Activated T-cell treated with anti-CD3 and anti-CD28 coated beads, Interleukin-2, amount 50 U/mL, for 72 hours (primary cell): ENCODE measurements around the gene CCDC142. TPM values are rescaled to one million over a fixed set of nuclear protein-coding genes. Genes with fewer than 3 reads are reported as not detected.

ENCODE experiments used
- ATAC-seq, 2 donors: fragments of 150-1000 bp; cut with Tn5 transposase; replicated peaks in 1 of 2; 2 replicates each; pipeline ENCODE4 v1.10.0; 2021; ENCODE audit warnings: moderate library complexity in 2 of 2, mild to moderate bottlenecking in 1 of 2
- DNase-seq, 2 donors: peaks; one replicate each; pipeline ENCODE4 v3.0.0; 2021 to 2022; ENCODE audit warnings: mixed read lengths in 1 of 2
- H3K27ac Mint-ChIP-seq: one replicate; pipeline ENCODE4 v1.8.0; 2022; ENCODE audit warnings: mild to moderate bottlenecking, moderate library complexity, mixed read lengths
- H3K27me3 Mint-ChIP-seq: one replicate; pipeline ENCODE4 v1.8.0; 2022; ENCODE audit warnings: low read depth, mixed read lengths
- H3K36me3 Mint-ChIP-seq, 2 donors: one replicate each; pipeline ENCODE4 v1.8.0; 2022; ENCODE audit warnings: mixed read lengths in 2 of 2, mild to moderate bottlenecking in 1 of 2; ENCODE audit not compliant: insufficient read depth in 2 of 2
- H3K4me1 Mint-ChIP-seq: one replicate; pipeline ENCODE4 v1.8.0; 2022; ENCODE audit warnings: low read depth, mixed read lengths
- H3K4me3 Mint-ChIP-seq, 2 donors: one replicate each; pipeline ENCODE4 v1.8.0; 2022; ENCODE audit warnings: mild to moderate bottlenecking in 2 of 2, mixed read lengths in 2 of 2, moderate library complexity in 2 of 2
- H3K9me3 Mint-ChIP-seq, 2 donors: one replicate each; pipeline ENCODE4 v1.8.0; 2022; ENCODE audit warnings: mixed read lengths in 2 of 2
- total RNA-seq, 2 donors: library from RNA; stranded (reverse); gene quantifications; one replicate each; pipeline ENCODE4 v1.2.3, GENCODE V29; 2022

Gene CCDC142
- total RNA-seq, 2 donors from 2014 or later = 9.0 to 9.5 TPM

DNA sequence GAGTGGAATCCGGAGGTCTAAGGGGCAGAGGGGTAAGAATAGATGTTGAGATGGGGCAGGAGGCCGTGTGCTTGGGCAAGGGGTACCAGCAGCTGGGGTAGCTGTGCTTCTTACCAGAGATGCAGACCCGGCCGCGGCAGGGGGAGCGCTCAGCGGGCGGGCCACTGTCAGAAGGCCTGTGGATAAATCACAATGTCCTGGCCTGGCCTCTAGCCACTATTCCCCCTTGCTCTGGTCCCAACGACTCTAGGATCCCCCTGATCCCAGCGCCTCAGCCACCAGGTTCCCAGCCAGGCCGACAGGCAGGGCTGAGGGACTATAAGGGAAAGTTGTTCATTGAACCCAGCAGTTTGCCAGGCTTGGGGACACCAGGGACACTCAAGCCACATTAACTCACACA, 52.3 kb downstream of the CCDC142 start:
- H3K9me3 Mint-ChIP-seq = no peaks in the 10 kb centered on the region
- DNase-seq (no peak), ATAC-seq (no peak)
- H3K4me1 Mint-ChIP-seq = no peaks in the 10 kb centered on the region
- H3K4me3 Mint-ChIP-seq = no peak overlapping the region
- no peaks in the 10 kb centered on the region for H3K27me3 Mint-ChIP-seq
- H3K36me3 Mint-ChIP-seq = peaks cover 0 to 2% of the 10 kb centered on the region in 2 donors
- no peak overlapping the region for H3K27ac Mint-ChIP-seq

DNA sequence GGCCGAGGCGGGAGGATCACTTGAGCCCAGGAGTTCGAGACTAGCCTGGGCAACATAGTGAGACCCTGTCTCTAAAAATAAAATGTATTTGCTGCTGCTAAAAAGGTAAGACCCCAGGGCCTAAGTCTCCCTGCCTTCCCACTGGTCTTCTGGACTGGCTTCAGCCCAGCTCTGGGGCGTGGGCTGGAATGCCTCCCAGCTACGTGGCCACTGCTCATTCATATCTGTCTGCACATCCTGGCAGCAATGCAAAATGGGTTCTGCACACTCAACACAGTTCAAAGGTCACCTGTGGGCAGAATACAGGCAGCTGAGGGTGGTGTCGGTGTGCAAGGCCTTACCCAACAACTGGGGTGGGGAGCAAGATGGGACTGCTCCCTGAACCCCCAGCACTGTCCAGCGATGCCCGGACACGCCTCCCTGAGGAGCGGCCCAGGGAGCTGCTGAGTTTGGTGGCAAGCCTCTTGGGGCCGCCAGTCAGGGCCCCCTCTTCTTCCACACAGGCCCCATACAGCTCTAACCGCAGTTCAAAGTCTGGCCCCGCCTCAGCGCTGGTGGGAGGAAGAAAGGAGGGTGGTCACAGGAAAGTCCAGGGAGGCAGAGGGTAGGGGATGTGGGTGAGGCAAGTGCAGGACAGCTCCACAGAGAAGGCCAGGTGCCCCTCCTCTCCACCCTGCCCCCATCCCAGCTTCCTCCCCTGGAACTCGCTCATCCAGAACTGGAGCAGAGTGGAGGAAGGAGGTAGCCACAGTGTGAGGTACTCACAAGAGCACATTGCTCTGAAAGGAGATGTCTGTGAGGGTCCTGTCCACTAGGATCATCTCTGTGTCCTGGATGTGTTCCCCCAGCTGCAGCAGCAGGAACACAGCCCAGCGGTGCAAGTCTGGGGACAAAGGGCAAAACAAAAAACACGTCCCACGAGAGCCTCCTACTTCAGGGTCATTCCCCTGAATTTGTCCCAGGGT, 53.0 kb downstream of the CCDC142 start:
- Mint-ChIP-seq H3K36me3 (peaks cover 0 to 4% of the 10 kb centered on the region in 2 donors), H3K27ac (no peak overlapping the region), H3K9me3 (no peaks in the 10 kb centered on the region), H3K4me1 (no peaks in the 10 kb centered on the region), H3K4me3 (no peak overlapping the region), H3K27me3 (no peaks in the 10 kb centered on the region)
- DNase-seq (no peak), ATAC-seq (no peak)

DNA sequence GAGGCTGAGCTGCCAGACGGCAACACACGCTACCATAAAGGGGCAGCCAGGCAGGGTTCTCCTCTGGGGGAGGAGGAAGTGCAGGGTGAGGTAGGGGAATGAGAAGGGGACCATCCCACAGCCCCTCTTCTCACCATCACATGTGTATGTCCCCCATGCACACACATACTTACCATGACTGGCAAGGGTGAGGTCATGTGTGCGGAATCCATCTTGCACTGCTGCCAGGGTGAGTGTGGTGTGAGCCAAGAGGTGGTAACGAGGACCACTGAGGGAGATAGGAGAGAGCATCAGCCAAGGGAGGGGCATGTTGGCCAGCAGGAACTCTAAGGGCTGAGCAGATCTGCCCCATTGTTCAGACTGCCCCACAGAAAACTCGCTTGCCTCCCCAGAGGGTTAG, 54.1 kb downstream of the CCDC142 start:
- H3K36me3 Mint-ChIP-seq = peaks cover 0 to 4% of the 10 kb centered on the region in 2 donors
- H3K9me3 Mint-ChIP-seq = no peaks in the 10 kb centered on the region
- no peak for ATAC-seq
- H3K4me3 Mint-ChIP-seq = no peak overlapping the region
- H3K4me1 Mint-ChIP-seq = peaks cover 1% of the 10 kb centered on the region
- no peak overlapping the region for H3K27ac Mint-ChIP-seq
- H3K27me3 Mint-ChIP-seq = no peaks in the 10 kb centered on the region
- DNase-seq = no peak

DNA sequence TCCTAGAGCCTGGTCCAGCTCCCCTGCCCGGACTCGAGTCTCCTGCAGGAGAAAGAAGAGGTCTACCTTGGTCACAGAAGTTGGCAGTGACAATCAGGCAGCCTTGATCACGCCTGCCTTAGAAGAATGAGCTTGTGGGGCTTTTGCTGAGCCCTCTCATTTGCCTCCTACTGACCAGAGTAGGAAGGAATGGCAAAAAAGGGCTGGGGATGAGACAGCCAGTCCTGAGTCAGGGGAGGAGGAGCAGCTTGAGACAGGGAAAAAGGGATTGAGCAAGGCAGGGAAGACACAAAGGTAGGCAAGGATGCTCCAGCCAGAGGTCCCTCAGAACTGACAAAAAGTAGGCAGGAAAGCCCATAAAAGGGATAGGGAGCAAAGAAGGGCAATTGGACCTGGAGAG, 55.2 kb downstream of the CCDC142 start:
- H3K27me3 Mint-ChIP-seq = no peaks in the 10 kb centered on the region
- no peaks in the 10 kb centered on the region for H3K9me3 Mint-ChIP-seq
- H3K36me3 Mint-ChIP-seq = peaks cover 2 to 4% of the 10 kb centered on the region in 2 donors
- no peak overlapping the region for H3K4me3 Mint-ChIP-seq
- ATAC-seq = no peak
- no peak for DNase-seq
- peaks cover 13% of the 10 kb centered on the region for H3K4me1 Mint-ChIP-seq
- no peak overlapping the region for H3K27ac Mint-ChIP-seq

DNA sequence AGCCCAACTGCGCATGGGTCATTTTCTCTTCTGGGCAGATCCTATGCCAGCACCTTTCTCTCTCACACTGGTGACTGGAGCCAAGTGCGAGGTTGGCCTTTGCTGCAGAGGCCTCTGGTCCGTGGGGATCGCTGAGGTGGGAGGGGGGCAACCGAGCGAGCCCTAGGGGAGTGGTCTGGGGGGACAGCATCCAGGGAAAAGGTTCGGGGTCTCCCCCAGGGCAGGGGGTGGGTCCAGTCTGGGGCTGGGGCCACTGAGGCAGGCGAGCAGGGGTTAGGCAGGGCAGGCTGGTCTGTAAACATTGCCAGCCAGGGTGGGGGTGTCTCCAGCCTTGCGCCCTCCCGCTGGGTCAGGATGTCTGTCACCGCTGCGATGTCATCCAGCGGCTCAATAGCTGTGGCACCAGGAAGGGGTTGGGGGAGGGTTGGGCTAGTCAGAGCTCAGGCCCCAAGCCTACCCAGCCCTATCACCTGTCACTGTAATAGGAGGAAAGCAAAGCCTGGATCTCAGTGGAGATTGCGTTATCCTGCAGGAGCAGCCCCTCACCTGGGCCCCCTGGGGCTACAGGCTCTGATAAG, 56.5 kb downstream of the CCDC142 start:
- Mint-ChIP-seq H3K27ac (no peak overlapping the region), H3K4me3 (no peak overlapping the region), H3K4me1 (peaks cover 21% of the 10 kb centered on the region), H3K9me3 (no peaks in the 10 kb centered on the region), H3K27me3 (no peaks in the 10 kb centered on the region), H3K36me3 (peaks cover 2 to 4% of the 10 kb centered on the region in 2 donors)
- no peak for DNase-seq
- ATAC-seq = no peak

DNA sequence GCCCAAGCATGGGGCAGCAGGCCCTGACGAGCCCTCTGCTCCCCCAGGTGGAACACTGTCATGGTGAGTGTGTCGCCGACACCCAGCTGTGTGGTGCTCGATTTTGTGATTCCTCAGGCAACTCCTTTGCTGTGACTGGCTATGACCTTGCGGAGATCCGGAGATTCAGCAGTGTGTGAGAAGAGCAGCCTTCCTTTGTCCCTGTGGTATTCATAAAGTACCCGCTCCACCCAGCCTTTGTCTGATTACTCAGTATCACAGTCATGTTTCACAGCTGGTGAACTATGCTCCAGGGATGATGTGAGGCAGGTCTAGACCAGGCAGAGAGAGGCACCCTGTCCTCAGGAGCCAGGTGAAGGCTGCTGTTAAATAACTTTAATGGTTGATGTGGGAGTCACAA, 57.3 kb downstream of the CCDC142 start:
- Mint-ChIP-seq H3K27ac (no peak overlapping the region), H3K4me3 (no peak overlapping the region), H3K36me3 (peaks cover 2 to 4% of the 10 kb centered on the region in 2 donors), H3K4me1 (peaks cover 28% of the 10 kb centered on the region), H3K9me3 (no peaks in the 10 kb centered on the region), H3K27me3 (no peaks in the 10 kb centered on the region)
- no peak for DNase-seq
- ATAC-seq = no peak

DNA sequence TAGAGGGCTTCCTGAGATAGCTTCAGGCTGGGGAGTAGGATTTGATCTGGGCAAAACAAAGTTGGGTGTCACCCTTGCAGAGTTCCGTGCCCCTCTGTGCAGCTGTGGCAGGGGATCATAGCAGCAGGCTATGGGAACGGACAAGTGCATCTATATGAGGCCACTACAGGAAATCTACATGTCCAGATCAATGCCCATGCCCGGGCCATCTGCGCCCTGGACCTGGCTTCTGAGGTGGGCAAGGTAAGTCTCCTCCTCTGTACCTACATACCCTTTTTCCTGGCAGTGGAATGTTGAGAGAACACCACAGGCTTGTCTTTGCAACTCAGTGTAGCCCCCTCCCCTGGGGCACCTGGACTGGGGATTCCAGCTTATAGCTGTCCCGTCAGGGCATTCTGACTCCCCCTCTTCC, 57.8 kb downstream of the CCDC142 start:
- H3K4me1 Mint-ChIP-seq = peaks cover 33% of the 10 kb centered on the region
- H3K9me3 Mint-ChIP-seq = no peaks in the 10 kb centered on the region
- no peak for ATAC-seq
- H3K36me3 Mint-ChIP-seq = peaks cover 2 to 4% of the 10 kb centered on the region in 2 donors
- H3K27ac Mint-ChIP-seq = no peak overlapping the region
- DNase-seq = no peak
- H3K4me3 Mint-ChIP-seq = no peak overlapping the region
- no peaks in the 10 kb centered on the region for H3K27me3 Mint-ChIP-seq

DNA sequence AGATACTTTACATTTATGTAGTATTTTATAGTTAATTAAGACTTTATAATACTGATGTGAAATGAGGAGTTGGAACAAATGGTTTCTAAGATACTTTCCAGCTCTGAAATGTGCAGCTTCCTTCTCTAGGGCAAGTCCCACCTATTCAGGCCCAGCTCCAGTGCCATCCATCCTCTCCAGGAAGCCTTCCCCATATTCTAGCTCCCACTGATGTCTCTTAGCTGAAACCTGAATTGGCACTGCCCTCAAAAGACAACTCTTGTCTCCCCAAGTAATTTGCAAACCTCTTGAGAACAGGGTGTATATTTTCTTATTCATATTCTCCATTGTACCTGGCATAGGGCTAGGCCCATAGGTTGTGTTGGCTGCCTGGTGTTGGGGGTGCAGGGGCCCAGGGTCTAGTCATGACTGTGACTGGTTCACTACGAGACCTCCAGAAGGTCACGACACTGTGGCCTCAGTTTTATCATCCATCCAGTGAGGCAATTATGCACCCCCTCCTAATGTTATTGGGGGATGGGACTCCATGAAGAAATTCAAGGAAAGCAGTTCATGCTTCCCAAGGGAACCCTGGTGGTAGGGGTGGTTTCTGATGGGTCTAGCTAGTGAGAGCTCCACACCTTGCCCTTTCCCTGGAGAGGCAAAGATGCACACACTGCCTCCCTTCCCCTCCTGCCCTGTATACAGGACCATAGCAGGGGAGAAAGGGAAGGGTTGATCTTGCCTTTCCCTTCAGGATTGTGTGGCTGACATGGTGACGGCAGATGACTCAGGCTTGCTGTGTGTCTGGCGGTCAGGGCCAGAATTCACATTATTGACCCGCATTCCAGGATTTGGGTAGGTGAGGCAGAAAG, 58.4 kb downstream of the CCDC142 start:
- ATAC-seq (no peak), DNase-seq (no peak)
- Mint-ChIP-seq H3K27me3 (no peaks in the 10 kb centered on the region), H3K36me3 (peaks cover 2 to 4% of the 10 kb centered on the region in 2 donors), H3K4me3 (no peak overlapping the region), H3K9me3 (no peaks in the 10 kb centered on the region), H3K27ac (no peak overlapping the region), H3K4me1 (peaks cover 37% of the 10 kb centered on the region)

Other genes starting within 250 kb of the CCDC142 start
- gene SLC4A5, start 139.6 kb downstream of the CCDC142 start, total RNA-seq = 1 to 10 TPM; 4.4 to 6.5 TPM
- gene DCTN1, start 102.7 kb downstream of the CCDC142 start, total RNA-seq = 10 to 100 TPM; 68.9 to 71.4 TPM
- gene C2orf81, start 61.4 kb downstream of the CCDC142 start, total RNA-seq = 1 to 10 TPM; 3.7 to 4.9 TPM
- gene WDR54, start 61.3 kb downstream of the CCDC142 start, total RNA-seq = 10 to 100 TPM; 67.6 to 67.9 TPM
- 1 to 10 TPM; 3.1 to 4.8 TPM for gene RTKN, start 41.1 kb downstream of the CCDC142 start, total RNA-seq
- 10 to 100 TPM; 39.2 to 44.1 TPM for gene INO80B, start 27.9 kb downstream of the CCDC142 start, total RNA-seq
- 10 to 100 TPM; 65.0 to 87.7 TPM for gene WBP1, start 24.6 kb downstream of the CCDC142 start, total RNA-seq
- gene MOGS, start 17.6 kb downstream of the CCDC142 start, total RNA-seq = 10 to 100 TPM; 64.7 to 65.1 TPM
- 10 to 100 TPM; 65.7 to 80.7 TPM for gene MRPL53, start 10.3 kb downstream of the CCDC142 start, total RNA-seq
- 10 to 100 TPM; 41.8 to 43.9 TPM for gene TTC31, start 83 bp upstream of the CCDC142 start, total RNA-seq
- gene LBX2, start 16.6 kb upstream of the CCDC142 start, total RNA-seq = 1 to 10 TPM; 1.2 TPM
- gene PCGF1, start 24.7 kb upstream of the CCDC142 start, total RNA-seq = 10 to 100 TPM; 46.9 to 63.1 TPM
- gene TLX2, start 31.5 kb upstream of the CCDC142 start, total RNA-seq = 1 to 10 TPM; 1.4 to 2.4 TPM
- gene DQX1, start 43.2 kb upstream of the CCDC142 start, total RNA-seq = 1 to 10 TPM; 1.5 to 1.9 TPM
- 100 to 1,000 TPM; 128 to 136 TPM for gene AUP1, start 46.7 kb upstream of the CCDC142 start, total RNA-seq
- gene HTRA2, start 46.9 kb upstream of the CCDC142 start, total RNA-seq = 10 to 100 TPM; 74.3 to 84.9 TPM
- gene LOXL3, start 70.9 kb upstream of the CCDC142 start, total RNA-seq = 1 to 10 TPM; 3.1 to 3.6 TPM
- gene DOK1, start 71.7 kb upstream of the CCDC142 start, total RNA-seq = 10 to 100 TPM; 20.6 to 25.6 TPM
- not detected for gene M1AP, start 165.3 kb upstream of the CCDC142 start, total RNA-seq
- 1 to 10 TPM; 6.4 to 9.7 TPM for gene SEMA4F, start 171.2 kb upstream of the CCDC142 start, total RNA-seq